SU-DHL-6 (cell line): ENCODE measurements around the gene PKDCC.

Experiments used
- EZH2phosphoT487 ChIP-seq: fragments of 200-600 bp; sonication (generic), shearing (Covaris generic); conservative IDR thresholded peaks from 2 replicates; pipeline ENCODE4 v1.6.1; 2018; ENCODE audit warnings: mild to moderate bottlenecking, antibody characterized with exemption, low read length, moderate library complexity, mixed read lengths
- TF ChIP-seq, protein P1 (sequence below): fragments of 200-600 bp; sonication (generic); IDR thresholded peaks from one replicate; pipeline ENCODE4 v1.5.1; 2017; ENCODE audit warnings: antibody characterized with exemption, mild to moderate bottlenecking, low read length, moderate library complexity; ENCODE audit not compliant: insufficient read depth, poor library complexity, severe bottlenecking

- TF ChIP-seq, protein P1, sequence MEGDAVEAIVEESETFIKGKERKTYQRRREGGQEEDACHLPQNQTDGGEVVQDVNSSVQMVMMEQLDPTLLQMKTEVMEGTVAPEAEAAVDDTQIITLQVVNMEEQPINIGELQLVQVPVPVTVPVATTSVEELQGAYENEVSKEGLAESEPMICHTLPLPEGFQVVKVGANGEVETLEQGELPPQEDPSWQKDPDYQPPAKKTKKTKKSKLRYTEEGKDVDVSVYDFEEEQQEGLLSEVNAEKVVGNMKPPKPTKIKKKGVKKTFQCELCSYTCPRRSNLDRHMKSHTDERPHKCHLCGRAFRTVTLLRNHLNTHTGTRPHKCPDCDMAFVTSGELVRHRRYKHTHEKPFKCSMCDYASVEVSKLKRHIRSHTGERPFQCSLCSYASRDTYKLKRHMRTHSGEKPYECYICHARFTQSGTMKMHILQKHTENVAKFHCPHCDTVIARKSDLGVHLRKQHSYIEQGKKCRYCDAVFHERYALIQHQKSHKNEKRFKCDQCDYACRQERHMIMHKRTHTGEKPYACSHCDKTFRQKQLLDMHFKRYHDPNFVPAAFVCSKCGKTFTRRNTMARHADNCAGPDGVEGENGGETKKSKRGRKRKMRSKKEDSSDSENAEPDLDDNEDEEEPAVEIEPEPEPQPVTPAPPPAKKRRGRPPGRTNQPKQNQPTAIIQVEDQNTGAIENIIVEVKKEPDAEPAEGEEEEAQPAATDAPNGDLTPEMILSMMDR = no peak
- no peak for TF ChIP-seq EZH2phosphoT487
Measured at GRCh38 chr2:42079737-42080287, 32.0 kb downstream of the PKDCC start.
